DND-41 (cell line): ENCODE measurements around the gene PLCXD3.

Source experiments
- ATAC-seq: fragments of 200-7000 bp; cut with Tn5 transposase; 3 replicates; pipeline ENCODE4 v1.9.1; 2021; ENCODE audit warnings: low read depth; ENCODE audit not compliant: insufficient read depth
- DNase-seq: peaks from one replicate; pipeline ENCODE4 v3.0.0-alpha.2; 2020
- H2AFZ ChIP-seq: 2 replicates; pipeline ENCODE4 v1.6.0; 2012; ENCODE audit warnings: low read depth, low read length
- H3K27ac ChIP-seq: 2 replicates; pipeline ENCODE4 v1.5.1; 2012; ENCODE audit warnings: low read length, inconsistent platforms
- H3K27me3 ChIP-seq: fragments of 200-600 bp; sonication (generic); 2 replicates; pipeline ENCODE4 v1.6.0; 2012; ENCODE audit warnings: low read length, mild to moderate bottlenecking, inconsistent platforms; ENCODE audit not compliant: insufficient read depth, poor library complexity
- H3K36me3 ChIP-seq: 2 replicates; pipeline ENCODE4 v1.5.1; 2012; ENCODE audit warnings: low read length, inconsistent platforms; ENCODE audit not compliant: insufficient read depth
- H3K4me1 ChIP-seq: 2 replicates; pipeline ENCODE4 v1.5.1; 2012; ENCODE audit warnings: mild to moderate bottlenecking, low read length; ENCODE audit not compliant: insufficient read depth
- H3K4me2 ChIP-seq: 2 replicates; pipeline ENCODE4 v1.6.0; 2012; ENCODE audit warnings: mild to moderate bottlenecking, moderate library complexity, low read length, inconsistent platforms; ENCODE audit not compliant: insufficient read depth
- H3K4me3 ChIP-seq, 2 experiments: fragments of 200-600 bp in 1 of 2; shearing (Covaris generic) in 1 of 2; 2 replicates each; pipeline ENCODE4 v1.5.1; 2012 to 2016; ENCODE audit warnings: inconsistent platforms in 2 of 2, low read length in 2 of 2, mild to moderate bottlenecking in 2 of 2, low read depth in 1 of 2, moderate library complexity in 1 of 2
- H3K79me2 ChIP-seq: 2 replicates; pipeline ENCODE4 v1.6.0; 2012; ENCODE audit warnings: low read length, inconsistent platforms; ENCODE audit not compliant: insufficient read depth
- H3K9ac ChIP-seq: 2 replicates; pipeline ENCODE4 v1.6.0; 2012; ENCODE audit warnings: low read depth, mild to moderate bottlenecking, inconsistent platforms, low read length, moderate library complexity
- H3K9me3 ChIP-seq: 2 replicates; pipeline ENCODE4 v1.5.1; 2012; ENCODE audit warnings: low read length, moderate library complexity, mild to moderate bottlenecking, inconsistent platforms; ENCODE audit not compliant: insufficient read depth, severe bottlenecking
- H4K20me1 ChIP-seq: 2 replicates; pipeline ENCODE4 v1.6.0; 2012; ENCODE audit warnings: low read length; ENCODE audit not compliant: insufficient read depth
- CTCF ChIP-seq: IDR thresholded peaks from 2 replicates; pipeline ENCODE4 v1.5.1; 2012; ENCODE audit warnings: borderline replicate concordance, low read length, moderate library complexity, mild to moderate bottlenecking; ENCODE audit not compliant: poor library complexity, severe bottlenecking; ENCODE audit errors: extremely low read depth
- EZH2 ChIP-seq: IDR thresholded peaks from 3 replicates; pipeline ENCODE4 v1.6.1; 2012; ENCODE audit warnings: borderline replicate concordance, low read depth, mild to moderate bottlenecking, moderate library complexity, low read length, inconsistent platforms; ENCODE audit not compliant: severe bottlenecking

The PLCXD3 gene

DNA sequence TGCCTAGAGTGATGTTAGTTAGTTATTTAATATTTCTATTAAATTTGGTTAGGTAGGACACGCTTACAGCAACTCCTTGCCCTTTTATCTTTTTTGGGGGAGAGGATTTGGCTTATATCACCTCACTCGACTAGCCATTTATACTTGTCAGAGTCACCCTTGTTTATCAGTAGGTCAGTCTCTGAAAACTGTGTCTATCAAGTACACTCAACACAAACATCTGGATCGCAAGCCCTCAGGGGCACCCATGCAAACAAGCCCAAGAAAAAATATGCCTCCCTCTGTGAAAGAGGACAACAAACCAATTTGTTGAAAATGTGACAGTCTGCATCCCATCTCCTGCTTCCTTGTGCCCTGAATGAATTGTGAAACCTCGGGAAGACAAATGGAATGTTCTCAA lies 139.9 kb downstream of the PLCXD3 start:
- Histone ChIP-seq H3K27me3 (no peaks in the 10 kb centered on the region), H3K27ac (no peak overlapping the region), H3K4me2 (no peak overlapping the region), H4K20me1 (no peaks in the 10 kb centered on the region), H3K36me3 (no peaks in the 10 kb centered on the region), H2AFZ (no peak overlapping the region), H3K9ac (no peak overlapping the region), H3K79me2 (no peaks in the 10 kb centered on the region), H3K4me1 (no peaks in the 10 kb centered on the region), H3K4me3 (no peak overlapping the region), H3K9me3 (no peaks in the 10 kb centered on the region)
- TF ChIP-seq EZH2, result no peak
- TF ChIP-seq CTCF, result no peak
- DNase-seq (no peak), ATAC-seq (no peak)

GRCh38 chr5:41369799-41370198 lies 140.6 kb downstream of the PLCXD3 start:
- Histone ChIP-seq H3K27ac (no peak overlapping the region), H3K9ac (no peak overlapping the region), H3K4me2 (no peak overlapping the region), H3K79me2 (no peaks in the 10 kb centered on the region), H3K4me3 (no peak overlapping the region), H3K36me3 (no peaks in the 10 kb centered on the region), H3K4me1 (no peaks in the 10 kb centered on the region), H3K27me3 (no peaks in the 10 kb centered on the region), H4K20me1 (no peaks in the 10 kb centered on the region), H2AFZ (no peak overlapping the region), H3K9me3 (no peaks in the 10 kb centered on the region)
- TF ChIP-seq CTCF (no peak), EZH2 (no peak)
- no peak for ATAC-seq
- DNase-seq, result no peak

GRCh38 chr5:41368158-41368557 lies 142.2 kb downstream of the PLCXD3 start:
- DNase-seq, result no peak
- no peak overlapping the region for H3K27ac ChIP-seq

More at GRCh38 chr5:41368158-41368557, 142.2 kb downstream of the PLCXD3 start:
- Histone ChIP-seq H3K36me3 (no peaks in the 10 kb centered on the region), H3K4me2 (no peak overlapping the region), H3K9ac (no peak overlapping the region), H3K4me1 (no peaks in the 10 kb centered on the region), H2AFZ (no peak overlapping the region), H4K20me1 (no peaks in the 10 kb centered on the region), H3K79me2 (no peaks in the 10 kb centered on the region), H3K4me3 (no peak overlapping the region), H3K27me3 (no peaks in the 10 kb centered on the region), H3K9me3 (no peaks in the 10 kb centered on the region)
- ATAC-seq, result no peak
- TF ChIP-seq EZH2, result no peak
- no peak for TF ChIP-seq CTCF
